Stimulated activated CD4-positive, alpha-beta T cell treated with anti-CD3 and anti-CD28 coated beads, Interleukin-4, amount 100 ng/mL, for 48 hours (primary cell): ENCODE results near the gene KRTAP4-7.
"Not testable (repeated sequence)": the region's sequence is repeated elsewhere in the genome, so short reads cannot be mapped to it uniquely, and the experiment has no call there.

Experiments used
- DNase-seq, 2 donors: peaks; one replicate each; pipeline ENCODE4 v3.0.0-alpha.2; 2020; ENCODE audit warnings: low read depth in 2 of 2

The KRTAP4-7 gene

DNA sequence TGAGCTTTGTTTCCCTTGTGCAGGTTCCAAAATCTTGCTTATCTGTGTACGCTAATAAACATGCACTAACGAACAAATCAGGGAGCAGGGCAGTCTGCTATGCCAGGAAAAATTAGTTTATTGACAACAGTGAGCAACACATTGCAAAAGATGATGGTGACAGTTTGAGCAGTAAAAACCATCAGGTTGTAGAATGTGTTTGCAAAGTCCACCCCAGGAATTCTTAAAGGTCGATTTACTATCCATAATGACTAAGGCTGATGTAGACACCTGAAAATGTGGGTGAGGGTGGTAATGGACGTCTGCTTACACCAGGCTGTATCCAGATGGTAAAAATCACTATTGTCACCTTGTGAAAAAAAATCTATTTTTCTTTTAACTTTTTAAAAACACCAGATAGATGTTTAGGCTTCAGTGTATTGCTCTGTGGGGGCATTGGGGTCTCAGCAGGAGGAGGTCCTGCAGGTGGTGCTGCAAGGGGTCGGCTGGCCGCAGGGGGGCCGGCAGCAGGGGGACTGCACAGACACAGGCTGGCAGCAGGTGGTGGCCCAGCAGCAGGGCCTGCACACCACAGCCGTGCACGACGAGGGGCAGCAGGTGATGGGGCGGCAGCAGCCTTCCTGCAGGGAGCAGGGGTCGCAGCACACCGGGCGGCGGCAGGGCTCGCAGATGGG lies 18.8 kb upstream of the KRTAP4-7 start:
- DNase-seq: not testable (repeated sequence)

DNA sequence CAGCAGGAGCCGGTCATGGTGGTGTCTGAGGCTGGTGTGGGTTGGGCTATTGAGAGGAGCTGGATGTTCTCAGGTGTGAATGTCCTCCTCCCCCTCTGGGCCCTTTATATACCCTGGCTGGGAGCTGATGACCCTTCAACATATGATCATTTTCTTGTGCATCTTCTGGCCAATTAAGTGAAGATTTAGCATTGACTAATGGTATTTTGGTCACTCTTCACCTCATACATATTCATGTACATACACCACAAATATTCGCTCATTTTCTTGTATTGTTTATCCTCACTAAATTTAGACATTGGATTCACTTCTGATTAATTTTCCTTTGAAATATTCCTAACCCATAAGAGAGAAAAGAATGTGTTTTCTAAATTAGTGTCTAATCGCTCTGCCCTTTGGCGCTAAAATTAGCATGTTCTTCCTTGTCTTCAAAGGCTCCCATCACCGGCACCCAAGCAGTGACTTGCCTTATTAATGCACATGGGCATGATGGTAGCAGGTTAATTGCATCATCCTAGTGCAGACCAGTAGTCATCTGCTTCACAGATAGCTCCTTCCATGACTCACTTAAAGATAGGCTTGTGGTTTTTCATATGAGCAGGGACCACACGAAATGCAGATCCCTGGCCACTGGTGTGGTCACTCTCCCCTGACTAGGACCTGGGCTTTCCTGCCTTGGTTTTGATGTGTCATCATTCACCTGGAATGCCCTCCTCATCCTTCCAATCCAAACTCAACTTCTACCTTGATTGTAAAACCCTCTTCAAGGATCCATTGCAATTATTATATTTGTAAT lies 17.9 kb upstream of the KRTAP4-7 start, which contains the start of gene KRTAP2-4:
KRTAP2-4 (minus strand) TSS at position 51 of the 796 bp plus-strand sequence; CDS start at position 17, 34 bp downstream.
- DNase-seq: no peak

DNA sequence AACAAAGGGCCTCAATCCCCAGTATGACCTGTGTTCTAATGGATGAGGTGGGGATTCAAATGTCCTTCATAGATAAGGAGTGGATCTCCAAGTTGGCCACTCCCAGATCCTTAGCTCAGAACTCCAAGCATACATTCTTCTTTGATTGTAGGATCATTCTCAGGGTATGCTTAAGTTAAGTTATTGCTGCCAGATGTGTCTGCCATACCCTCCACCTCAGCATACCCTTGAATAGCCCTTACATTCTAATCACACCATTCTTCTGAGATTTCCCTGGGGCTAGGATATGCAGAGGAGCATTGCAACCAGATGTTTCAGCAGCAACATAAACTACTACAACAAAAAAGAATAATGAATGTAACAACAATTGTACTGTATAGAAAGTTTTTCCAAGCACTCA lies 16.7 kb upstream of the KRTAP4-7 start:
- DNase-seq: no peak

DNA sequence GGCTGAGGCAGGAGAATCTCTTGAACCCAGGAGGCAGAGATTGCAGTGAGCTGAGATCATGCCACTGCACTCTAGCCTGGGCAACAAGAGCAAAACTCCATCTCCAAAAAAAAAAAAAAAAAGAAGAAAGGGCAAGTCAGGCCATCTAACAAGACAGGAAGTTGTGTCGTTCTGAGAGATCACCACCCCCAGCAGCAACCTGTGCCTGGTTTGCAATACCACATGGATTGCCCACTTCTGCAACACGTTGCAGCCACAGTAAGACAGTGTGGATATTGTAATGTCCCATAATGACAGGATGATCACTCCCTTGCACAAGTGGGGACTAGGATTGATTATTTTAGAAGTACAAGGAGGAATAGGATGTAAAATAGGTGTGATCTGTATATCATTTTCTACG lies 14.9 kb upstream of the KRTAP4-7 start:
- no peak for DNase-seq

DNA sequence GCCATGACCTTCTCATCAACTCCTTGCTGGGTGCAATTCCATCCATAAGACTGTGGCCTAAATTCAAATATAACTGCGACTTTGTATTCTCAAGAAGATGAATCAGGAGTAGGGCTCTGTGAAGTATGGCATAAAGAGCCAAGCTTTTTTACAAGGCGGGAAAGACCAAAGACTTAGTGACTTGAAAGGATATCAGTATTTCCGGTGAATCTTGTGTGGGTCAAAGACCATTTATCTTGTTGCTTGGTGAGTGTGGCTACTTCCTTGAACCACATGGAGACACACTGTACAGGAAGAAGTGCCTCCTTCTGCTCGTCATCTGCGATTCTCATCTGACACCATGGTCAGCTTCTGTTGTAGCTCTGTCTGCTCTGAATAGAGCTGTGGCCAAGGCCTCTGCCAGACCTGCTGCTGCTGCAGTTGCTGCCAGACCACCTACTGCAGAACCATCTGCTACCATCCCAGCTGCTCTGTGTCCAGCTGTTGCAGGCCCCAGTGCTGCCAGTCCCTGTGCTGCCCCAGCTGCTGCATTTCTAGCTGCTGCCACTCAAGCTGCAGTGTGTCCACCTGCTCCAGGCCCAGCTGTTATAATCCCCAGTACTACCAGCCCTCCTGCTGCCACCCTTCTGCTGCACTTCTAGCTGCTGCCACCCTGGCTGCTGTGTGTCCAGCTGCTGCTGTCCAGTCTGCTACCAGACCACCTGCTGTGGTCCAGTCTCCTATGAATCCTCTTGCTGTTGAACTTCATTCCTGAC lies 12.2 kb upstream of the KRTAP4-7 start:
- DNase-seq: no peak

DNA sequence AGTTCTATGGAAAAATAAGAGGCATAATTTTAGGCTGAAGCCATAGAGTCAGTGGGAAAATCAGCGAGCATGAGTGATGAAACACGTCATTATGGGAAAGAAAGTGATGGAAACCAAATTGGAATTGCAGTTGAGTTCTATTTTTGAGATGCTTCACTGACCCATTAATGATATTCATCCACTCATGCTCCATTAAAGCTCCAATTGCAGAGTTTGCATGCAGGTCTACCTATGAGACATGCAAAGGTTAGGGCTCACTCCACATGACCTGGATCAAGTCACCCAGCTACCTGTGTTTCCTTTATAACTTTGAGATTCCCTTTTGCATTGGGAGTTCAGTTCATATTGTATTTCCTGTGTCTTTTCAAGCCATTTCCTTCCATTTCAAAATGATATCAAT lies 10.3 kb upstream of the KRTAP4-7 start:
- no peak for DNase-seq

DNA sequence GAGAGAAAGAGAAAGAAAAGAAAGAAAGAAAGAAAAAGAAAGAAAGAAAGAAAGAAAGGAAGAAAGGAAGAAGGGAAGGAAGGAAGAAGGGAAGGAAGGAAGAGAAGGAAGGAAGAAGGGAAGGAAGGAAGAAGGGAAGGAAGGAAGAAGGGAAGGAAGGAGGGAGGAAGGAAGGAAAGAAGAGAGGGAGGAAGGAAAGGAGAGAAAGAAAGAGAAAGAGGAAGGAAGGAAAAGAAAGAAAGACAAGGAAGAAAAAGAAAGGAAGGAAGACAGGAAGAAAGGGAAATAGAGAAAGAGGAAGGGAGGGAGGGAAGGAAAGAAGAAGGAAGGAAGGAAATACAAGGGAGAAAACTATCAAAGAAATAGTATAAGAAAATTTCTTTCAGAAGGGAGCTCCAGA lies 7.2 kb upstream of the KRTAP4-7 start:
- DNase-seq: no peak

DNA sequence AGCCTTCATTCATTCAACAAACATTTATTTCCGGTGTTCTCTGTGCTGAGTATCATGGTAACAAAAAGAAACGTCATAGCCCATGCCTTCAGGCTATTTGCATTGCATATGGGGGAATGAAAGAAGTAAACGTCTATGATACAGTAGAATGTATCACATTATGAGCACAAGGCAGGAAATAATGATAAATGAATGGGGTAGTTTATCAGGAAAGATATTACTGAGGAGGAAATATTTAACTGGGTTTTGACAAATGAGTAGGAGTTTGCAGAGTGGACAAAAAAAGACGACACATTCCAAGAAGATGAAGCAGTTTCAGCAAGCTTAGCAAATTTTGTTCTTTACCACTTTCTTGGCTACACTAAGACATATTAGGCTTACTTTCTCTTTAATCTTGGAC lies 1.3 kb upstream of the KRTAP4-7 start:
- no peak for DNase-seq

DNA sequence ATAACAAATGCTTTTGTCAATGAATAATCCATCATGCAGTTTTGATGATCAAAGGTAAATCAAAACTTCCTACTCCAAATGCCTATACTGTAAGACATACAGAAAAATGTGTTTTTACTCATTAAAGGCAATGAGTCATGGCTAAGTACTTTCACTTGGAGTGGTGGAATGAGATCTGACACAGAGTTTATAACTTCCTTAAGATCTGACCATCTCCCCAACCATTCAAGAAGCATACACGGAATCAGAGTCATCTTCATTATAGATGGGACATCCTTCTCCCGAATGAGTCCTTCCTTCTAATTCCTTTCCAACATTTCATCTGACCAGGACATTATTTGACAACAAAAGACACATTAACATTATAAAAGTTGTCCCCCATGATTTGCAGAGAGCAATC lies 523 bp upstream of the KRTAP4-7 start:
- not testable (repeated sequence) for DNase-seq

DNA sequence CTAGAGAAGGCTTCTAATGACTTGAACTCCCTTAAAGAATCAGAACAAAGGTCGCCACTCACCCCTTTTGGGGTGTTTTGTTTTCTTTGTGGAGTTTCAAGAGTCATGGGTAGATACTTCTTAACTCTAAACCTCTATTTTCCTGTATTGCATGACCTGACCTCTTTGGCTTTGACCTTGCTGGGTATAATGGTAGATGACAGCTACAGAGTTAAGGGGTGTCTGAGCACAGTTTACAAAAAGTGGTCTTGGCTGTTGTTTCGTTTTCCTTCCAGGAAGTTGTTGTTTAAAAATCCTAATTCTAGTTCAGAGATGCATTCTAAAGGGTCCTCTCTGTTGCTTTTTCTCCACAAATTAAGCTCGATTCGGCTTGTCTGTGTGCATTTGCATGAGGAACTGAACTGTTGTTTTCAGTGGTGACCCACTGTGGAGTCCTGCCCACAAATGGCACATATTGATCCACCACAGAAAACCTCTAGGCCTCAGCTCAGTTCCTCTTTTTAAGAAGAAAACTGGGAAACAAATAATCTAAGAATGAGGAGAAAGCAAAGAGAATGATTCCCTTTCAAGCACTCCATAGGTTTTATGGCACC lies 4.9 kb downstream of the KRTAP4-7 start:
- not testable (repeated sequence) for DNase-seq

DNA sequence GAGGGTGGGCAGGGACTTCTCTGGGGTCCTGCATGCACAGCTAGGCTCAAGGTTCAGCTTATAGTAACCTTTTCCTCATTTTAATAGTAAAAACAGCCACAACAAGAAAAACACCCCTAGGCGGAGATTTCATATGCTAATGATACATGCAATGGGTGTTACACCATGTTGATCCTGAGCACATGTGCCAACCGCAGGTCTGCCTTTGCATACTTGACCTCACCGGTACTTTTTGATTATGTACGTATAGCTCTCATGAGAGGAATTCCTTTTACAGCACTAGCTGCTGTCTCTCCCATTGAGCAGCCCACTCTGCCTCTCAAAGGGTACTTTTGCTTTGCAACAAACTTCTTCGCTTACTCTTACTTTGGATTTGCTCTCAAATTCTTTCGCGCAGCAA lies 12.1 kb downstream of the KRTAP4-7 start:
- DNase-seq: no peak

DNA sequence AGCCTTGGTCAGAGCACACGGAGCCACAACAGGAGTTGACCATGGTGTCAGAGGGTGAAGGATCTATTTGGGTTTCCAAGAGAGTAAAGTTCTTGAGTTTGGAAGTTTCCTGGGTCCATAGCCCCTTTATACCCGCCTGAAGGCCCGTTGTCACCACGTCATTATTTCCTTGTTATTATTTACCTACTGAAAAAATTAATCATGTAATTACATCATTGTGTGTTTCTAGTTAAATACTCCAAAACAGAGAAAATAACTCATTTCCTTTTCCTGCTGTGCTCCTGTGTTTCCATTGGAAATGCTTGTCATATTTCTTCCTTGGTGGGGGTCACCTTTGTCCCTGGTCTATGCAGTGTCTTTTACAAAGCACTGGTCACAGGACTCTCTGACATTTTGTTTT lies 14.1 kb downstream of the KRTAP4-7 start, which contains the start of gene KRTAP4-8:
KRTAP4-8 (minus strand) TSS at position 101 of the 400 bp plus-strand sequence; CDS start at position 43, 58 bp downstream.
- DNase-seq: no peak

DNA sequence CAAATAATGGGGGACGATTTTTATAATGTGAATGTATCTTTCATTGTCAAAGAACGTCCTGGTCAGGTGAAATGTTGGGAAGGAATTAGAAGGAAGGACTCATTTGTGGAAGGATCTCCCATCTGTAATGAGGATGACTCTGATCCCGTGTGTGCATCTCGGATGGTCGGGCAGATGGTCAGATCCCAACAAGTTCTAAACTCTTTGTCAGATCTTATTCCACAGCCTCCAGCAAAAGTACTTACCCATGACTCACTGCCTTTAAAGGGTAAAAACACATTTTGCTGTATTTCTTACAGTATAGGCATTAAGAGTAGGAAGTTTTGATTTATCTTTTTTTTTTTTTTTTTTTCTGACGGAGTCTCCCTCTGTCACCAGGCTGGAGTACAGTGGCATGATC lies 14.5 kb downstream of the KRTAP4-7 start:
- DNase-seq: no peak

DNA sequence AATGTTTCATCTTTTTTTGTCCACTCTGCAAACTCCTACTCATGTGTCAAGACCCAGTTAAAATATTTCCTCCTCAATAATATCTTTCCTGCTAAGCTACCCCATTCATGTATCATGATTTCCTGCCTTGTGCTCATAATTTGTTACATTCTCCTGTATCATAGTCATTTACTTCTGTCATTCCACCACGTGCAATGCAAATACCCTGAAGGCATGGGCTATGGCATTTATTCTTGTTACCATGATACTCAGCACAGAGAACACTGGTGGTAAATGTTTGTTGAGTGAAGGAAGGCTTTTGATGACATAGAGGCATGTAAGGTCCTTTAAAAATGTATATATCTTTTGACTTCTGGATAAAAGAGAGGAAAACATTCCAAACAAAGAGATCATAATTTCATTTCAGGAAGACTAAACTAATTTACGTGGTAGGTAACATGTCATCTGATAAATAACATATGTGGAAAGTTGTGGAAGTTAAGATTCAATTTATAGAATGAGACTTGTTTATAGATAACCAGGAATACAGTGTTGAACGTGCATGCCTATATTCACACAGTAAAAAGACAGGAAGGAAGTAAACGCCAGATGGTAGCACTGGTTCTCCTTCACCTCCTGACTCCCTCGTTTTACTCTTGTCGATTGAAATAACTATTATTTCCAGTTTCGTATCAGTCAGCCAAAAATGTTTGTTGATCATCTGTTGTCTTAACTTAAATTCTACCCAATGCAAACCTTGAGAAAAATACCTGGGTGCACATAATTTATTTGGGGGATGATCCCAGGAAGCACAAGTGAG lies 15.9 kb downstream of the KRTAP4-7 start:
- DNase-seq: not testable (repeated sequence)

DNA sequence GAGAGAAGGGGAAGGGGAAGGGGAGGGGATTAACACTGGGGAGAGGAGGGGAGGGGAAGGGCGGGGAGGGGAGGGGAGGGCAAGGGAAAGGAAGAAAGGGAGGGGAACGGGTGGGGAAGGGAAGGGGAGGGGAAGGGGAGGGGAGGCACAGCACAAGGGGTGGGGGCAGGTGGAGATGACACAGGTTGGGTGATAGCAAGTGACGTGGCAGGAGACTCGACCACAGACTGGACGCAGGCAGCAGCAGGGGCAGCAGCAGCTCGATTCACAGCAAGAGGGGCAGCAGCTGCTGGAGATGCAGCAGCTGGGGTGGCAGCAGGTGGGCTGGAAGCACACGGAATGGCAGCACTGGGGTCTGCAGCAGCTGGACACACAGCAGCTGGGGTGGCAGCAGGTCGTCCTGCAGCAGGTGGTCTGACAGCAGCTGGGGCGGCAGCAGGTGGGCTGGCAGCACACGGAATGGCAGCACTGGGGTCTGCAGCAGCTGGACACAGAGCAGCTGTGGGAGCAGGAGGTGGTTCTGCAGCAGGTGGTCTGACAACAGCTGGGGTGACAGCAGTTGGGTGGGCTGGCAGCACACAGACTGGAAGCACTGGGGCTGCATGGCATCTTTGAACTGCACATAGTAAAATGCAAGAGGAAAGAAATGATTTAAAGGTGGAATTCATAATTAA lies 17.8 kb downstream of the KRTAP4-7 start, which contains the start of gene KRTAP4-16:
KRTAP4-16 (minus strand) TSS at position 624 of the 674 bp plus-strand sequence; CDS start at position 624, 0 bp downstream.
- no peak for DNase-seq

DNA sequence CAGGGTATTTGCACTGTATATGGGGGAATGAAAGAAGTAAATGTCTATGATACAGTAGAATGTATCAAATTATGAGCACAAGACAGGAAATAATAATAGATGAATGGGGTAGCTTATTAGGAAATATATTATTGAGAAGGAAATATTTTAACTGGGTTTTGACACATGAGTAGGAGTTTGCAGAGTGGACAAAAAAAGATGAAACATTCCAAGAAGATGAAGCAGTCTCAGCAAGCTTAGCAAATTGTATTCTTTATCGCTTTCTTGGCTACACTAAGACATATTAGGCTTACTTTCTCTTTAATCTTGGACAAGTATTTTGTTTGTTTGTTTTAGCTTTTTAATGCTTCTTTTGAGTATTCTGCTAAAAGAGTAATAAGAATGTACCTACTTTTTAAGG lies 19.9 kb downstream of the KRTAP4-7 start:
- no peak for DNase-seq

DNA sequence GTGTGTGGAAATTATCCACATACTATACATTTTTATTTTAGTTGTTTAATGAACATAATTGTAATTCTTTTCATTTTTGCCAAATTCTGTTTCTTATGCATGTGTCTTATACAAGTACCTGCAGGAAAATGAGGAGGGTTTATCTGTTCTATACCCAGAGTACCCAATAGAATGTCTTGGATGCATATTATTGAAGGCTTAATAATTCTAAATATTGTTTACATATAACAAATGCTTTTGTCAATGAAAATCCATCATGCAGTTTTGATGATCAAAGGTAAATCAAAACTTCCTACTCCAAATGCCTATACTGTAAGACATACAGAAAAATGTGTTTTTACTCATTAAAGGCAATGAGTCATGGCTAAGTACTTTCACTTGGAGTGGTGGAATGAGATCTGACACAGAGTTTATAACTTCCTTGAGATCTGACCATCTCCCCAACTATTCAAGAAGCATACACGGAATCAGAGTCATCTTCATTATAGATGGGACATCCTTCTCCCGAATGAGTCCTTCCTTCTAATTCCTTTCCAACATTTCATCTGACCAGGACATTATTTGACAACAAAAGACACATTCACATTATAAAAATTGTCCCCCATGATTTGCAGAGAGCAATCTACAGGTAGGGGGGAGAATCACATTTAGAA lies 20.6 kb downstream of the KRTAP4-7 start:
- not testable (repeated sequence) for DNase-seq

DNA sequence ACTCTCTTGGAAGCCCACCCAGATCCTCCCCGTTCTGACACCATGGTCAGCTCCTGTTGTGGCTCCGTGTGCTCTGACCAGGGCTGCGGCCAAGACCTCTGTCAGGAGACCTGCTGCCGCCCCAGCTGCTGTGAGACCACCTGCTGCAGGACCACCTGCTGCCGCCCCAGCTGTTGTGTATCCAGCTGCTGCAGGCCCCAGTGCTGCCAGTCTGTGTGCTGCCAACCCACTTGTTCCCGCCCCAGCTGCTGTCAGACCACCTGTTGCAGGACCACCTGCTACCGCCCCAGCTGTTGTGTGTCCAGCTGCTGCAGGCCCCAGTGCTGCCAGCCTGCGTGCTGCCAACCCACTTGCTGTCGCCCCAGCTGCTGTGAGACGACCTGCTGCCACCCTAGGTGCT lies 21.4 kb downstream of the KRTAP4-7 start, which contains the start of gene KRTAP4-9:
KRTAP4-9 (plus strand) TSS at position 43 of the 400 bp plus-strand sequence; CDS start at position 43, 0 bp downstream.
- not testable (repeated sequence) for DNase-seq

DNA sequence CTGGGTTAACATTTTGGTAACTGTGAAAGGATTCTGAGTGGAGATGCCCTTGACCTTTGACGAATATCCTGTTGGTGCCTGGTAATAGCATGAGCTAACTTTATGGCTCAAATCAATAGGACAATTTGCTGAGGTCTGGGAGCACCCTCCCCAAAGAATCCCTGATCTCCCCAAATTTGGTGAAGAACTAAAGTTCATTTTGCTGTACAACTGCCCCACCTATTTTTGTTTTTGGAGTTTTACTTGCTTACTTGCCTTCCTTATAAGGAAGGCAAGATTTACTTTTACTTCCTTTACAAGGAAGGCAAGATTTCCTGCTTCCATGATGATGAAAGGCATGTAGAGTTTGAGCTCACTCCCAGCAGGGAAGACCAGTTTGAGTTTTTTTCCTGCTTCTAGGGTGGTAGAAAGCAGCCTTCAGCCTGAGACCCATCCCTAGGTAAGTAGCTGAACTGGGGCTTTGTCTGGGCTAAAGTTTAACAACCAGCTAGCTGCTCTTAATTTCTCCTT lies 24.0 kb downstream of the KRTAP4-7 start:
- DNase-seq: no peak
